Stimulated activated naive CD8-positive, alpha-beta T cell treated with anti-CD3 and anti-CD28 coated beads, Interleukin-15, Interleukin-2, amounts not matched to agents 100 ng/mL and 50 ng/mL, for 24 hours (primary cell): ENCODE measurements around the gene PLCH1.

ENCODE experiments used
- H3K27ac Mint-ChIP-seq: one replicate; pipeline ENCODE4 v1.8.0; 2021; ENCODE audit warnings: mild to moderate bottlenecking, mixed read lengths
- H3K27me3 Mint-ChIP-seq: one replicate; pipeline ENCODE4 v1.8.0; 2021; ENCODE audit warnings: mixed read lengths
- H3K36me3 Mint-ChIP-seq: one replicate; pipeline ENCODE4 v1.8.0; 2021; ENCODE audit warnings: low read depth, mixed read lengths
- H3K4me1 Mint-ChIP-seq: one replicate; pipeline ENCODE4 v1.8.0; 2021; ENCODE audit warnings: low read depth, mixed read lengths
- H3K4me3 Mint-ChIP-seq: one replicate; pipeline ENCODE4 v1.8.0; 2021; ENCODE audit warnings: mild to moderate bottlenecking, mixed read lengths
- H3K9me3 Mint-ChIP-seq: one replicate; pipeline ENCODE4 v1.8.0; 2021; ENCODE audit warnings: mixed read lengths

The PLCH1 gene

DNA sequence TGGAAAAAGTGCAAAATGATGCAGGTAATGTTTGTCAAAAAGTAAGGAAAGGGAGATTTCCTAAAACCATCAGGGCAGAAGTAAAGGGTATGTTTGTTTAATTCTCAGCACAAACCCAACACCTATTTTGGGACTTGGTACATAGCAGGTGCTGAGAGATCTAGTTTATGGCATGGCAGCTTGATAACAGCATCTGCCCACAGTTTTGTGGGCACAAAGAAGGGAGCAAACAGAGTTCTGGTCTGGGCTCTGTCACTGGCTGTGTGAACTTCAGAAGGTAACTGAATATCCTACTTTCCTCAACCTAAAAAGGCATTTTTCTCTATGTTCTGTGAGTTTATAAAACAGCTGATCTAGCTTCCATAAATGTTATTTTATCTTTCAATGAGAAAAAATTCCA is 141.6 kb downstream of the PLCH1 start:
- H3K9me3 Mint-ChIP-seq: no peaks in the 10 kb centered on the region
- no peak overlapping the region for H3K27ac Mint-ChIP-seq
- H3K36me3 Mint-ChIP-seq: no peaks in the 10 kb centered on the region
- no peaks in the 10 kb centered on the region for H3K4me1 Mint-ChIP-seq
- peaks cover 3% of the 10 kb centered on the region for H3K27me3 Mint-ChIP-seq
- H3K4me3 Mint-ChIP-seq: no peak overlapping the region

GRCh38 chr3:155602307-155602706 is 142.6 kb downstream of the PLCH1 start:
- H3K27me3 Mint-ChIP-seq: peaks cover 3% of the 10 kb centered on the region

DNA sequence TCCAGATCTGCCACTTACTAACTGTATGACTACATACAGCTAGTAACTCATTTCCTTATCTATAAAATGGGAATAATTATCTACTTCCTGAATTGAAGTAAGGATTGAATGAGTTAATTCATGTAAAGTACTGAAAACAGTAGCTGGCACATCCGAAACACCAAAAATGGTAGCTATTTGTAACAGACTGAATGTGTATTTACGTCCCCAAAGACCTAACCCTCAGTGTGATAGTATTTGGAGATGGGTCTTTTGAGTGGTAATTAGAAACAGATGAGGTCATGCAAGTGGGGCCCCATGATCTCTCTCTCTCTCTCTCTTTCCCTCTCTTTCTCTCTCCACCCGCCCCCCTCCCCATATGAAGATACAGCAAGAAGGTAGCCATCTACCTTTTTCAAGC is 146.2 kb downstream of the PLCH1 start:
- Mint-ChIP-seq H3K4me3 (no peak overlapping the region), H3K36me3 (no peaks in the 10 kb centered on the region), H3K27me3 (no peaks in the 10 kb centered on the region), H3K9me3 (no peaks in the 10 kb centered on the region), H3K4me1 (no peaks in the 10 kb centered on the region), H3K27ac (no peak overlapping the region)

More at GRCh38 chr3:155602307-155602706, 142.6 kb downstream of the PLCH1 start:
- Mint-ChIP-seq H3K4me3 (no peak overlapping the region), H3K27ac (no peak overlapping the region), H3K36me3 (no peaks in the 10 kb centered on the region), H3K9me3 (no peaks in the 10 kb centered on the region), H3K4me1 (no peaks in the 10 kb centered on the region)

DNA sequence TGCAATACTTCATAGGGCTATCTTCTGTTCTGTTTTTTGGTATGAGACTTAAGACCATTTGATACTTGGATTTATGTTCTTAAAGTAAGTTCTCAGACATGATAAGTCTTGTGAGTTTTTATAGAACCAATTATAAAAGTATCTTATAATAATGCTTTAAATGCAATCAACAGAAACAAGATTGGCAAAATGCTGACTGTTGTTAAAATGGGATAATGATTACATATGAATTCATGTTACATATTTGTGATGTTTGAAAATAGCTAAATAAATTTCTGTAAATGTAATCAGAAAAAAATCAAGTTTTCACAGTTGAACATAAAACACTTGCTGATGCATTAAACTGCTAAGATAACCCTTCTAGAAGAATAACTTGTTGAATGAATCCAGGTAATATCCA is 148.3 kb downstream of the PLCH1 start:
- no peaks in the 10 kb centered on the region for H3K27me3 Mint-ChIP-seq
- H3K4me1 Mint-ChIP-seq: no peaks in the 10 kb centered on the region
- no peaks in the 10 kb centered on the region for H3K36me3 Mint-ChIP-seq
- no peak overlapping the region for H3K4me3 Mint-ChIP-seq
- no peaks in the 10 kb centered on the region for H3K9me3 Mint-ChIP-seq
- no peak overlapping the region for H3K27ac Mint-ChIP-seq

DNA sequence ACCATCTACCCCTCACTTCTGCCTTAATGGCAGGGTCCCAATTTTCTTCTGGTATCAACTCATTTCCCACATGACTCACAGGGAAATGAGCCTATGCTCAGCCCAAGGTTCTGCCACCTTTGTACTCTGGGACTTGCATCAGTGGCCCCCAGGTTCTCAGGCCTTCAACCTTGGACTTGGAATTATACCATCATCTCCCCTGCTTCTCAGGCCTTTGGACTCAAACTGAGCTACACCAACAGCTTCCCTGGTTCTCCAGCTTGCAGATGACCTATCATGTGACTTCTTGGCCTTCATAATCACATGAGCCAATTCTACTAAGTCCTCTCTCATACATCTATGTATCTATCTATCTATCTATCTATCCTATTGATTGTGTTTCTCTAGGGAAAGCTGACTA is 149.5 kb downstream of the PLCH1 start:
- Mint-ChIP-seq H3K27ac (no peak overlapping the region), H3K4me1 (no peaks in the 10 kb centered on the region), H3K4me3 (no peak overlapping the region), H3K9me3 (no peaks in the 10 kb centered on the region), H3K36me3 (no peaks in the 10 kb centered on the region), H3K27me3 (no peaks in the 10 kb centered on the region)

DNA sequence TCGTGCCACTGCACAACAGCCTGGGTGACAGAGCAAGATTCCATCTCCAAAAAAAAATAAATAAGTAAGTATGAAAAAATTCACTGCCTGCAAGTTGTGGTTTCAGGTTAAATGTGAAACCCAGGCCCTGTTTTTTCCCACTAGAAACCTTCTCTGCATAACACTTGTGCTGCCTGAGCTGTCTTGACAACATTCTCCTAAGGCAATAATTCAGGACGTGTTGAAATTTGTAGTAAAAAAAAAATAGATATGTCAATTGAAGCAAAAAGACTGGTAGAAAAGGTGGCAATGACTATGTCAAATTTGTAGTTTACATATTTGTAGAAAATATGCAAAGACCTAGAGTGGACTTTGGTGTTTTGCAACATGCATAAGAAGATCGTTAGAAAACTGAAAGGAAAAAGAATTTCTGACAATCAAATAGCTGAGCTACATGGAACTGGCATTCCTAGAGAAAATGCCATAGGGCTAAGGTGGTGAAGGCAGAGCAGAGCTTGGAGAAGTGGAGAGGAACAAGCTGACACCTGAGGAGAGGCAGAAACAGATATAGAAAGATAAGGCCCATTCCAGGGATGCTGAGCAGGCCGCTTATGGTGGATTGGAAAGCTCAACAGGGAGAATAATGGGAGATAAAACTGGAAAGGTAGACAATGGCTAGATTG is 150.2 kb downstream of the PLCH1 start:
- Mint-ChIP-seq H3K4me3 (no peak overlapping the region), H3K27ac (no peak overlapping the region), H3K4me1 (no peaks in the 10 kb centered on the region), H3K27me3 (no peaks in the 10 kb centered on the region), H3K36me3 (no peaks in the 10 kb centered on the region), H3K9me3 (no peaks in the 10 kb centered on the region)

GRCh38 chr3:155587581-155587980 is 157.3 kb downstream of the PLCH1 start:
- Mint-ChIP-seq H3K27ac (no peak overlapping the region), H3K36me3 (no peaks in the 10 kb centered on the region), H3K4me3 (no peak overlapping the region), H3K27me3 (no peaks in the 10 kb centered on the region), H3K4me1 (no peaks in the 10 kb centered on the region), H3K9me3 (no peaks in the 10 kb centered on the region)

DNA sequence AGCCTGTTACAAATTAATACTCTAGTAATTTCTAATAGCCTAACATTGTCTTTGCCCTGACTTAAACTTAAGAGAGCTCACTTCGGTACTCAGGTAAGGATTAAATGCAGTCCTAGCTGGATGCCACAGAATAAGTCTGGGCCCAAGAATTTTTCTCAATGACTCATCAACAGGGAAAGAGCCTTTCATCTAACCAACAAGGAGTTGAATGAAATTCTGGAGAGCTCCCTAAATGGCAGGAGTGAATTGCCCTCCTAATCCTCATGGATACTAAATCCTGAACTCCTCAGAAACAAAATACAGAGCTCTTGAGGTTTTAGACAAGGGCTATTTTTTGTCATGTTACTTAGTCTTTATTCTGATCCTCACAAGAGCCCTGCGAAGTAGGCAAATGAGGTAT is 159.5 kb downstream of the PLCH1 start:
- H3K27me3 Mint-ChIP-seq: peaks cover 4% of the 10 kb centered on the region
- no peaks in the 10 kb centered on the region for H3K36me3 Mint-ChIP-seq
- H3K27ac Mint-ChIP-seq: no peak overlapping the region
- H3K4me1 Mint-ChIP-seq: no peaks in the 10 kb centered on the region
- H3K4me3 Mint-ChIP-seq: no peak overlapping the region
- H3K9me3 Mint-ChIP-seq: no peaks in the 10 kb centered on the region

DNA sequence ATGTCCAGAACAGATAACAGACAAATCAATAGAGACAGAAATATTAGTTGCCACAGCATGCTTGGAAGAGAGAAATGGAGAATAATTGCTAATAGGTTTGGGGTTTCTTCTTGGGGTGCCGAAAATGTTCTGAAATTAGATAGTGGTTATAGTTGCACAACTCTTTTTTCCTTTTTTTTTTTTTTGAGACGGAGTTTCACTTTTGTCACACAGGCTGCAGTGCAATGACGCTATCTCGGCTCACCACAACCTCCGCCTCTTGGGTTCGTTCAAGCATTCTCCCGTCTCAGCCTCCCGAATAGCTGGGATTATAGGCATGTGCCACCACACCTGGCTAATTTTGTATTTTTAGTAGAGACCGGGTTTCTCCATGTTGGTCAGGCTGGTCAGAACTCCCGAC is 163.3 kb downstream of the PLCH1 start:
- Mint-ChIP-seq H3K27me3 (peaks cover 4% of the 10 kb centered on the region), H3K27ac (no peak overlapping the region), H3K4me3 (no peak overlapping the region), H3K36me3 (no peaks in the 10 kb centered on the region), H3K9me3 (no peaks in the 10 kb centered on the region), H3K4me1 (no peaks in the 10 kb centered on the region)

DNA sequence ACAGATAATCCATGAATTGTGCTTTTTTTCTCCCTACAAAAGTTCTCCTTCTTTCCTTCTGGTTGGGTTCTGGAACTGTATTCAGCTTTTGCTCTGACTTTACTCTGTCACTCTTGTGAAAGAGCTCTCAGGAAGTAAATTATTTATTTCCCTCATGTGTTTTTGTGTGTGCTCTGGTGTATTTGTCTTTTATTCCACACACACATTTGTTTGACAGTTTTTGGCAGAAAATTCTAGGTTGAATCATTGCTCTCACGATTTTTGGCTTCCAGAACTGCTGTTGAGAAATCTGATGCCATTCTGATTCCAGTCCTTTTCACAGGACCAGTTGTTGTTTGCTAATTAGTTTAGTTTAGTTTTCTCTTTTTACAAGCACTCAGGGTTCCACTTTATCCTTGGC is 172.8 kb downstream of the PLCH1 start:
- no peaks in the 10 kb centered on the region for H3K4me1 Mint-ChIP-seq

GRCh38 chr3:155568295-155568694 is 176.6 kb downstream of the PLCH1 start:
- H3K4me3 Mint-ChIP-seq: no peak overlapping the region
- H3K9me3 Mint-ChIP-seq: no peaks in the 10 kb centered on the region
- H3K27me3 Mint-ChIP-seq: peaks cover 5% of the 10 kb centered on the region
- no peaks in the 10 kb centered on the region for H3K4me1 Mint-ChIP-seq
- no peak overlapping the region for H3K27ac Mint-ChIP-seq
- no peaks in the 10 kb centered on the region for H3K36me3 Mint-ChIP-seq

More for the DNA sequence above, 172.8 kb downstream of the PLCH1 start:
- Mint-ChIP-seq H3K4me3 (no peak overlapping the region), H3K9me3 (no peaks in the 10 kb centered on the region), H3K27ac (no peak overlapping the region), H3K36me3 (no peaks in the 10 kb centered on the region), H3K27me3 (peaks cover 5% of the 10 kb centered on the region)

DNA sequence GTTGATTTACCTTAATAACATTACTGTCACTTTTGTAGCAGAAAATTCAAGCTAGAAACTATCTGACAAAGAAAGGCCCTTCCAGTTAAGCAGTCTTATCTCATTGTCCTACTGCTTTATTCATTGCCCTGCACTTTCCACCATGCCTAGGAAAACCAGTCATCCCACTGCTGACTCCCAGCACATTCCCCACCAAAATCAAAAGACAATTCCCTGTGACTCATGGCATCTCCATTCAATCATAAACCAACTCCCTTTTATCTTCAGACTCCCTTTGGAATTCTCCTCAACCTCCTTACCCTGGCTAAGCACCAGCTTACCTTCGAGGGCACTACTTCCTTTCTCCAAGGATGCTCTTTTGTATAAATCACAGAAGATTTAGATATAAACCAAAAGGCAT is 184.3 kb downstream of the PLCH1 start:
- H3K4me1 Mint-ChIP-seq: peaks cover 2% of the 10 kb centered on the region
- no peaks in the 10 kb centered on the region for H3K36me3 Mint-ChIP-seq
- H3K4me3 Mint-ChIP-seq: no peak overlapping the region
- H3K27ac Mint-ChIP-seq: no peak overlapping the region
- H3K9me3 Mint-ChIP-seq: no peaks in the 10 kb centered on the region
- H3K27me3 Mint-ChIP-seq: no peaks in the 10 kb centered on the region

- no peaks in the 10 kb centered on the region for H3K27me3 Mint-ChIP-seq
Measured at GRCh38 chr3:155560135-155560534, 184.7 kb downstream of the PLCH1 start.

DNA sequence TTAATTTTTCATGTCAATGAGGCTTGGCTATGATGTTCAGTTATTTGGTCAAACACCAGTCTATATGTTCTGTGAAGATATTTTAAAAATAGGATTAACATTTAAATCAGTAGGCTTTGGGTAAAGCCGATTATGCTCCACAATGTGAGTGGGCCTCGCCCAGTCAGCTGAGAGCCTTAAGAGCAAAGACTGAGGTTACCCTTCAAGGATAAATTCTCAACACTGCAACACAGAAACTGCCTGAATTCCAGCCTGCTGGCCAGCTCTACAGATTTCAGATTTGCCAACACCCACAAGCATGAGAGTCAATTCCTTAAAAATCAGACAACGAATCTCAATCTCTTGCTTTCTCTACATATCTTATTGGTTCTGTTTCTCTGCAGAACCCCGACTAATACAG is 188.3 kb downstream of the PLCH1 start:
- H3K27ac Mint-ChIP-seq: no peak overlapping the region
- no peak overlapping the region for H3K4me3 Mint-ChIP-seq
- H3K36me3 Mint-ChIP-seq: no peaks in the 10 kb centered on the region
- peaks cover 27% of the 10 kb centered on the region for H3K4me1 Mint-ChIP-seq
- H3K9me3 Mint-ChIP-seq: no peaks in the 10 kb centered on the region
- H3K27me3 Mint-ChIP-seq: no peaks in the 10 kb centered on the region

More at GRCh38 chr3:155560135-155560534, 184.7 kb downstream of the PLCH1 start:
- Mint-ChIP-seq H3K4me3 (no peak overlapping the region), H3K4me1 (peaks cover 7% of the 10 kb centered on the region), H3K9me3 (no peaks in the 10 kb centered on the region), H3K36me3 (no peaks in the 10 kb centered on the region), H3K27ac (no peak overlapping the region)

- Mint-ChIP-seq H3K4me1 (peaks cover 27% of the 10 kb centered on the region), H3K4me3 (no peak overlapping the region), H3K27me3 (no peaks in the 10 kb centered on the region), H3K9me3 (no peaks in the 10 kb centered on the region), H3K36me3 (no peaks in the 10 kb centered on the region), H3K27ac (no peak overlapping the region)
Measured at GRCh38 chr3:155555479-155556060, 189.3 kb downstream of the PLCH1 start.
